OCI-LY3 (cell line): ENCODE results near the gene RARA.

Source experiments
- EZH2phosphoT487 ChIP-seq: fragments of 200-600 bp; shearing (Covaris generic); IDR thresholded peaks from 2 replicates; pipeline ENCODE4 v1.6.1; 2018; ENCODE audit warnings: antibody characterized with exemption, mixed run types, low read depth
- TF ChIP-seq, protein P1 (sequence below): fragments of 200-600, 300-600 bp; sonication (generic); IDR thresholded peaks from 2 replicates; pipeline ENCODE4 v1.5.1; 2014; ENCODE audit warnings: antibody characterized with exemption, low read length, low read depth

DNA sequence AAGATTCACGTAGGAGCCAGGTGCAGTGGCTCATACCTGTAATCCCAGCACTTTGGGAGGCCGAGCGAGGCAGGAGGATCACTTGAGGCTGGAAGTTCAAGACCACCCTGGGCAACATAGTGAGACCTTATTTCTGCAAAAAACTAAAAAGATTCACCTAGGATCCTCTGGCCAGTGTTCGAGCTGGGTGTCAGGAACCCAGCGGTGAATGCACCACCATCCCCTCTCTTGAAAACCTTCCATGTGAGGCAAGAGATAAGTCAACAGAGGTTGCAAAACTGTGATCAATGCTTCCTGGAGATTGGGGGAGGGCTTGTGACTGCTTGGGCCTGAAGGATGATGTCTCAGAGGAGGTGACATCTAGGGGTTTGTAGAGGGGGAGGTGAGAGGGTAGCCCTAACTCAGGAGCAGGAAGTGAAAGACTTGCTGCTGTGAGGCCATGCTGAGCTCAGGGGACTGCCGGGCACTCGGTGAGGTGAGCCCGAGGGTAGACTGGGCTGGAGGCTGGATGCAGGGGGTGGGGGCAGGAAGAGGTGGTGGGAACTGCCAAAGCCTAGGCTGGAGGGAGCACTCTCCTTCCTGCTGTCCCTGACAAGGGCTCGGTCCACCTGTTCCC is 43.9 kb downstream of the RARA start:
- TF ChIP-seq, protein P1, sequence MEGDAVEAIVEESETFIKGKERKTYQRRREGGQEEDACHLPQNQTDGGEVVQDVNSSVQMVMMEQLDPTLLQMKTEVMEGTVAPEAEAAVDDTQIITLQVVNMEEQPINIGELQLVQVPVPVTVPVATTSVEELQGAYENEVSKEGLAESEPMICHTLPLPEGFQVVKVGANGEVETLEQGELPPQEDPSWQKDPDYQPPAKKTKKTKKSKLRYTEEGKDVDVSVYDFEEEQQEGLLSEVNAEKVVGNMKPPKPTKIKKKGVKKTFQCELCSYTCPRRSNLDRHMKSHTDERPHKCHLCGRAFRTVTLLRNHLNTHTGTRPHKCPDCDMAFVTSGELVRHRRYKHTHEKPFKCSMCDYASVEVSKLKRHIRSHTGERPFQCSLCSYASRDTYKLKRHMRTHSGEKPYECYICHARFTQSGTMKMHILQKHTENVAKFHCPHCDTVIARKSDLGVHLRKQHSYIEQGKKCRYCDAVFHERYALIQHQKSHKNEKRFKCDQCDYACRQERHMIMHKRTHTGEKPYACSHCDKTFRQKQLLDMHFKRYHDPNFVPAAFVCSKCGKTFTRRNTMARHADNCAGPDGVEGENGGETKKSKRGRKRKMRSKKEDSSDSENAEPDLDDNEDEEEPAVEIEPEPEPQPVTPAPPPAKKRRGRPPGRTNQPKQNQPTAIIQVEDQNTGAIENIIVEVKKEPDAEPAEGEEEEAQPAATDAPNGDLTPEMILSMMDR, result no peak
- no peak for TF ChIP-seq EZH2phosphoT487
